Testis (tissue), 2 donors: ENCODE measurements around the gene ST6GALNAC5.

Experiments
- POLR2A ChIP-seq: fragments of 450-650 bp; IDR thresholded peaks from one replicate; pipeline ENCODE4 v1.6.1; 2017; ENCODE audit warnings: antibody characterized with exemption, mild to moderate bottlenecking, moderate library complexity
- TF ChIP-seq, protein P1 (sequence below), 3 experiments: fragments of 450-650 bp in 2 of 3; fragments of 200-600 bp in 1 of 3; sonication (generic) in 1 of 3; IDR thresholded peaks; one replicate each; pipeline ENCODE4 v1.5.1; 2016 to 2019; ENCODE audit warnings: antibody characterized with exemption in 3 of 3, mild to moderate bottlenecking in 2 of 3, moderate library complexity in 1 of 3

- TF ChIP-seq, protein P1, sequence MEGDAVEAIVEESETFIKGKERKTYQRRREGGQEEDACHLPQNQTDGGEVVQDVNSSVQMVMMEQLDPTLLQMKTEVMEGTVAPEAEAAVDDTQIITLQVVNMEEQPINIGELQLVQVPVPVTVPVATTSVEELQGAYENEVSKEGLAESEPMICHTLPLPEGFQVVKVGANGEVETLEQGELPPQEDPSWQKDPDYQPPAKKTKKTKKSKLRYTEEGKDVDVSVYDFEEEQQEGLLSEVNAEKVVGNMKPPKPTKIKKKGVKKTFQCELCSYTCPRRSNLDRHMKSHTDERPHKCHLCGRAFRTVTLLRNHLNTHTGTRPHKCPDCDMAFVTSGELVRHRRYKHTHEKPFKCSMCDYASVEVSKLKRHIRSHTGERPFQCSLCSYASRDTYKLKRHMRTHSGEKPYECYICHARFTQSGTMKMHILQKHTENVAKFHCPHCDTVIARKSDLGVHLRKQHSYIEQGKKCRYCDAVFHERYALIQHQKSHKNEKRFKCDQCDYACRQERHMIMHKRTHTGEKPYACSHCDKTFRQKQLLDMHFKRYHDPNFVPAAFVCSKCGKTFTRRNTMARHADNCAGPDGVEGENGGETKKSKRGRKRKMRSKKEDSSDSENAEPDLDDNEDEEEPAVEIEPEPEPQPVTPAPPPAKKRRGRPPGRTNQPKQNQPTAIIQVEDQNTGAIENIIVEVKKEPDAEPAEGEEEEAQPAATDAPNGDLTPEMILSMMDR (IDR thresholded peaks at IDR 0.05), result no peak
- no peak for TF ChIP-seq POLR2A
Observed at GRCh38 chr1:76857138-76857537, 10.1 kb upstream of the ST6GALNAC5 start.
